ENCODE measurements around the gene C6orf136.

C6orf136 gene

DNA sequence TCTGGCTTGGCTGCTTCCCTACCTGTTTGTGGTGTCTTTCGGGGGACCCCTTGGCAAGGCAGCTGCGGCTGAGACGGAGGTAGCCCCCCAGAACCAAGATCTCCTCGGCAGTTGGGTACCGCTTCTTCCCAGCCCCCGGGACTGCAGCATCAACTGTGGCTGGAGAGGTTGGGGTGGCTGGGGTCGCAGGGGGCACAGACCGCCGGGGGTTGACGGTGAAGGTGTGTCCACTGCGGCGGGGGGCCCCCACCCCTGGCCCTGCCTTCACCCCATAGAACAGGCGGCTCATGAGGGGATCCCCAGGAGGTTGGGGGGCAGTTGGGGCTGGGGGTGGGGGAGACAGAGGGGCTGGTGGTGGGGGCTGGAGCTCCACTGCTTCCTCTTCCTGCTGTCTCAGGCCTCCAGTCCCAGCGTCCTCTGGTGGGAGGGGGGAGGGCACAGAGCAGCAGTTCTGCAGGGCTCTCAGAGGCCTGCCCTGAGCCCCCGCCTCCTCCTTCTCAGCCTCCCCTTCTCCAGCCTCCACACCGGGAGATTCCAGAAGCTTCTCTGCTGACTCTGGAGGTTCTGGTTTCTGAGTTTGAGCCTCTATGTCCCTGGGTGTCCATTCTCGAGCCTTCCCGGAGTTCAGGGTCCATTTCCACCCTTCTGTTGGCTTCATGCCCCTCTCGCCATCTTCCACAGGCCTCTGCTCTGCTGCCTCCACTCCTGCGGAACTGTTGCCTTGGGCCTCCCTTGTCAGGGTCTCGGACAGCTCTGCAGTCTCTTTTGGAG, 37.6 kb downstream of the C6orf136 start:
- peak overlapping the region; percentile 27; the same call in 1 of the 2 replicates for H3K27ac ChIP-seq
- no peak overlapping the region for H2AFZ ChIP-seq (ENCODE audit: low read depth)
- peak overlapping the region; percentile 13; the same call in 1 of the 2 replicates for H3K9ac ChIP-seq
- H4K20me1 ChIP-seq (ENCODE audit: insufficient read depth): no peaks in the 10 kb centered on the region
- H3K79me2 ChIP-seq (ENCODE audit: insufficient read depth, low read depth): peaks cover 49% of the 10 kb centered on the region
- no peaks in the 10 kb centered on the region for H3K36me3 ChIP-seq (ENCODE audit: insufficient read depth)
- H3K4me3 ChIP-seq (IDR thresholded peaks at IDR 0.05; ENCODE audit: insufficient read depth, low read depth, low read length): no peak overlapping the region
- no peaks in the 10 kb centered on the region for H3K27me3 ChIP-seq (ENCODE audit: insufficient read depth, low read depth)
- peak overlapping the region; percentile 94 for H3K4me2 ChIP-seq
- TF ChIP-seq, protein P1, sequence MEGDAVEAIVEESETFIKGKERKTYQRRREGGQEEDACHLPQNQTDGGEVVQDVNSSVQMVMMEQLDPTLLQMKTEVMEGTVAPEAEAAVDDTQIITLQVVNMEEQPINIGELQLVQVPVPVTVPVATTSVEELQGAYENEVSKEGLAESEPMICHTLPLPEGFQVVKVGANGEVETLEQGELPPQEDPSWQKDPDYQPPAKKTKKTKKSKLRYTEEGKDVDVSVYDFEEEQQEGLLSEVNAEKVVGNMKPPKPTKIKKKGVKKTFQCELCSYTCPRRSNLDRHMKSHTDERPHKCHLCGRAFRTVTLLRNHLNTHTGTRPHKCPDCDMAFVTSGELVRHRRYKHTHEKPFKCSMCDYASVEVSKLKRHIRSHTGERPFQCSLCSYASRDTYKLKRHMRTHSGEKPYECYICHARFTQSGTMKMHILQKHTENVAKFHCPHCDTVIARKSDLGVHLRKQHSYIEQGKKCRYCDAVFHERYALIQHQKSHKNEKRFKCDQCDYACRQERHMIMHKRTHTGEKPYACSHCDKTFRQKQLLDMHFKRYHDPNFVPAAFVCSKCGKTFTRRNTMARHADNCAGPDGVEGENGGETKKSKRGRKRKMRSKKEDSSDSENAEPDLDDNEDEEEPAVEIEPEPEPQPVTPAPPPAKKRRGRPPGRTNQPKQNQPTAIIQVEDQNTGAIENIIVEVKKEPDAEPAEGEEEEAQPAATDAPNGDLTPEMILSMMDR (conservative IDR thresholded peaks at IDR 0.05; ENCODE audit: low read depth, low read length): no peak
- peaks cover 62% of the 10 kb centered on the region for H3K4me1 ChIP-seq (ENCODE audit: low read depth, poor library complexity, severe bottlenecking)

- H3K27me3 ChIP-seq (ENCODE audit: insufficient read depth, low read depth): no peaks in the 10 kb centered on the region
- no peak overlapping the region; the same call in 1 of the 2 replicates for H3K27ac ChIP-seq
- peaks cover 49% of the 10 kb centered on the region for H3K79me2 ChIP-seq (ENCODE audit: insufficient read depth, low read depth)
- no peaks in the 10 kb centered on the region for H4K20me1 ChIP-seq (ENCODE audit: insufficient read depth)
- H3K36me3 ChIP-seq (ENCODE audit: insufficient read depth): no peaks in the 10 kb centered on the region
- TF ChIP-seq, protein P1 (conservative IDR thresholded peaks at IDR 0.05; ENCODE audit: low read depth, low read length): no peak
- H3K9ac ChIP-seq: peak overlapping the region; percentile 1; the same call in 1 of the 2 replicates
- H3K4me1 ChIP-seq (ENCODE audit: low read depth, poor library complexity, severe bottlenecking): peaks cover 64% of the 10 kb centered on the region
- peak overlapping the region; percentile 65 for H3K4me2 ChIP-seq
- H3K4me3 ChIP-seq (IDR thresholded peaks at IDR 0.05; ENCODE audit: insufficient read depth, low read depth, low read length): no peak overlapping the region
- H2AFZ ChIP-seq (ENCODE audit: low read depth): no peak overlapping the region
These were observed 38.5 kb downstream of the C6orf136 start for GRCh38 chr6:30685157-30686008.

DNA sequence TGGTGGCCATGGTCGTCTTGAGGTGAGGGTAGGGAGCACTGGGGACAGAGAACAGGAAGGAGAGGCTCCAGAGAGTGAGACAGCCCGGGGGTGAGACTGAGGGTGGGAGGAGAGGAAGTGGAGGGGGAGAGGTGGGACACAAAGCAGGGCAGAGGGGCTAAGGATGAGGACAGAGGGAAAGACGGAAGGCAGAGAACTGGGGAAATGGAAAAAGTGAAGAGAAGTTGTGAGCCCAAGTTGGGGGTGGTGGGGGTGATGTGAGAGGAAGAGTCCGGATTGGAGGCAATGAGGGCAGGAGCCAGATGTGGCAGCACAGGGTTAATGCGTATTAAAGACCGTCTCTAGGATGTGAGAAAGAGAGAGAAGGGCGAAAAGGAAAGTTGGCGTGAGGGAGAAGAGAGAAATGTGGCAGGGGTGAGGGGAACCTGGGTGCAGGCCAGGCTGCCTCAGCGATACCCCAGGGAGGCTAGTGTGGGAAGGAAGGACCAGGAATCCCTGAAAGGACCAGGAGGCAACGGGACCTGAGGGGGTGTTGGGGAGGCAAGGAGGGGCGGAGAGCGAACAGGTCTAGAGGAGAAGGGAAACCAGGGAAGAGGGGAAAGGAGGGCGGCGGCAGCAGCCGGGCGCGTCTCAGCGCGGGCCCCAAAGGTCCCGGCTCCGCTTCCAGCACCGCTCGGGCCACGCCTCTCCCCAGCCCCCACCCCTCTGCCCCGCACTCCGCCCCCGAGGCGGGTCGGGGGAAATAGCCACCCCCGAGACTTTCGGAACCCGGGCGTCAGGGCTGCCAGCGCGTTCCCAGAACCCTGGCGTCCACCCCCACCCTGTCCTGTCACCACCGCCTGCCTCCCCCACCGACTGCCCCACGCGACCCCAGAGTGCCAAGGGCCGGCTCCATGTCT, 39.3 kb downstream of the C6orf136 start, which contains the start of gene PPP1R18:
Gene PPP1R18, minus strand, starts transcription at position 637 of the 899 bp plus-strand sequence. Its CDS starts 627 bp downstream, at position 10.
- peaks cover 63% of the 10 kb centered on the region for H3K4me1 ChIP-seq (ENCODE audit: low read depth, poor library complexity, severe bottlenecking)

More for the DNA sequence above, 39.3 kb downstream of the C6orf136 start, which contains the start of gene PPP1R18:
- peak within 1 kb of the TSS; percentile 63 for H2AFZ ChIP-seq (ENCODE audit: low read depth)
- H3K27ac ChIP-seq: peak within 1 kb of the TSS; percentile 76
- H3K4me2 ChIP-seq: peak within 1 kb of the TSS; percentile 76
- no peaks in the 10 kb centered on the region for H4K20me1 ChIP-seq (ENCODE audit: insufficient read depth)
- H3K27me3 ChIP-seq (ENCODE audit: insufficient read depth, low read depth): no peaks in the 10 kb centered on the region
- peak within 1 kb of the TSS; percentile 64 for H3K9ac ChIP-seq
- TF ChIP-seq, protein P1 (conservative IDR thresholded peaks at IDR 0.05; ENCODE audit: low read depth, low read length): no peak
- peaks cover 46% of the 10 kb centered on the region for H3K79me2 ChIP-seq (ENCODE audit: insufficient read depth, low read depth)
- H3K4me3 ChIP-seq (IDR thresholded peaks at IDR 0.05; ENCODE audit: insufficient read depth, low read depth, low read length): no peak within 1 kb of the TSS
- no peaks in the 10 kb centered on the region for H3K36me3 ChIP-seq (ENCODE audit: insufficient read depth)

All from KMS-11 (cell line).